H9 (cell line): ENCODE data around the gene OAS1. TPM values are rescaled to one million over a fixed set of nuclear protein-coding genes. Genes with fewer than 3 reads are reported as not detected.

Experiments used
- DNase-seq: peaks from one replicate; pipeline ENCODE4 v3.0.0-alpha.2; 2017
- H2AFZ ChIP-seq: one replicate; pipeline ENCODE4 v1.6.1; 2013; ENCODE audit warnings: mild to moderate bottlenecking, low read length, control low read depth, moderate library complexity
- H2AK5ac ChIP-seq: 2 replicates; pipeline ENCODE4 v1.6.1; 2013; ENCODE audit warnings: low read length, control low read depth, mixed read lengths; ENCODE audit not compliant: insufficient read length
- H2BK120ac ChIP-seq: one replicate; pipeline ENCODE4 v1.6.1; 2013; ENCODE audit warnings: low read depth, mild to moderate bottlenecking, low read length, control low read depth, inconsistent platforms; ENCODE audit not compliant: poor library complexity, severe bottlenecking
- H2BK12ac ChIP-seq: 2 replicates; pipeline ENCODE4 v1.6.1; 2013; ENCODE audit warnings: low read length, control low read depth, mixed read lengths, low read depth; ENCODE audit not compliant: insufficient read length
- H2BK15ac ChIP-seq: 2 replicates; pipeline ENCODE4 v1.6.1; 2013; ENCODE audit warnings: low read depth, low read length, control low read depth
- H2BK20ac ChIP-seq: one replicate; pipeline ENCODE4 v1.6.1; 2013; ENCODE audit warnings: low read depth, mild to moderate bottlenecking, low read length, control low read depth, inconsistent platforms; ENCODE audit not compliant: poor library complexity, severe bottlenecking
- H2BK5ac ChIP-seq: 2 replicates; pipeline ENCODE4 v1.6.1; 2013; ENCODE audit warnings: low read length, control low read depth, mixed read lengths; ENCODE audit not compliant: insufficient read length
- H3K14ac ChIP-seq: 2 replicates; pipeline ENCODE4 v1.6.1; 2013; ENCODE audit warnings: low read length, control low read depth; ENCODE audit not compliant: insufficient read depth
- H3K18ac ChIP-seq: 2 replicates; pipeline ENCODE4 v1.6.1; 2013; ENCODE audit warnings: low read depth, mild to moderate bottlenecking, mixed read lengths, low read length, control low read depth; ENCODE audit not compliant: insufficient read length
- H3K23ac ChIP-seq: 2 replicates; pipeline ENCODE4 v1.6.1; 2013; ENCODE audit warnings: low read length, control low read depth, mixed read lengths, low read depth; ENCODE audit not compliant: insufficient read length
- H3K23me2 ChIP-seq: 2 replicates; pipeline ENCODE4 v1.6.1; 2013; ENCODE audit warnings: low read depth, mild to moderate bottlenecking, mixed read lengths, low read length, control low read depth; ENCODE audit not compliant: insufficient read length, poor library complexity, severe bottlenecking
- H3K27ac ChIP-seq: 2 replicates; pipeline ENCODE4 v1.5.1; 2013; ENCODE audit warnings: low read length, control low read depth, mixed read lengths, low read depth; ENCODE audit not compliant: insufficient read length
- H3K27me3 ChIP-seq: 2 replicates; pipeline ENCODE4 v1.6.1; 2013; ENCODE audit warnings: low read length, control low read depth, inconsistent platforms; ENCODE audit not compliant: insufficient read depth
- H3K4ac ChIP-seq: 2 replicates; pipeline ENCODE4 v1.6.1; 2013; ENCODE audit warnings: low read depth, mild to moderate bottlenecking, control low read depth, inconsistent platforms, low read length, moderate library complexity
- H3K4me1 ChIP-seq: 2 replicates; pipeline ENCODE4 v1.6.1; 2013; ENCODE audit warnings: low read length, control low read depth, inconsistent platforms; ENCODE audit not compliant: insufficient read depth
- H3K4me2 ChIP-seq: 2 replicates; pipeline ENCODE4 v1.6.1; 2013; ENCODE audit warnings: low read length, control low read depth, mixed read lengths; ENCODE audit not compliant: insufficient read length, insufficient read depth
- H3K56ac ChIP-seq: 2 replicates; pipeline ENCODE4 v1.6.1; 2013; ENCODE audit warnings: low read depth, mild to moderate bottlenecking, mixed read lengths, low read length, control low read depth; ENCODE audit not compliant: insufficient read length
- H3K79me1 ChIP-seq: 2 replicates; pipeline ENCODE4 v1.6.1; 2013; ENCODE audit warnings: low read depth, mild to moderate bottlenecking, moderate library complexity, low read length, control low read depth, inconsistent platforms; ENCODE audit not compliant: insufficient read depth, poor library complexity, severe bottlenecking
- H3K79me2 ChIP-seq: 2 replicates; pipeline ENCODE4 v1.6.1; 2013; ENCODE audit warnings: low read length, control low read depth, inconsistent platforms; ENCODE audit not compliant: insufficient read depth
- H3K9ac ChIP-seq: 2 replicates; pipeline ENCODE4 v1.6.1; 2013; ENCODE audit warnings: low read length, control low read depth, mixed read lengths; ENCODE audit not compliant: insufficient read length; ENCODE audit errors: extremely low read depth
- H3K9me3 ChIP-seq: one replicate; pipeline ENCODE4 v1.6.1; 2013; ENCODE audit warnings: low read depth, low read length, inconsistent platforms; ENCODE audit not compliant: control insufficient read depth
- H3T11ph ChIP-seq: one replicate; pipeline ENCODE4 v1.6.1; 2013; ENCODE audit warnings: mild to moderate bottlenecking, low read length, control low read depth, inconsistent platforms
- H4K20me1 ChIP-seq: one replicate; pipeline ENCODE4 v1.6.1; 2013; ENCODE audit not compliant: control insufficient read depth, insufficient read length, insufficient read depth
- H4K5ac ChIP-seq: 2 replicates; pipeline ENCODE4 v1.6.1; 2013; ENCODE audit warnings: low read depth, mild to moderate bottlenecking, mixed read lengths, low read length, control low read depth; ENCODE audit not compliant: insufficient read length
- H4K8ac ChIP-seq: replicated peaks from 2 replicates; pipeline ENCODE4 v1.6.1; 2013; ENCODE audit warnings: low read length, control low read depth, mixed read lengths, low read depth; ENCODE audit not compliant: insufficient read length
- H4K91ac ChIP-seq: 2 replicates; pipeline ENCODE4 v1.6.1; 2013; ENCODE audit warnings: low read depth, mild to moderate bottlenecking, moderate library complexity, mixed read lengths, low read length, control low read depth; ENCODE audit not compliant: insufficient read length
- H3K27ac Mint-ChIP-seq, 3 experiments: 2 replicates in 2 of 3; 3 replicates in 1 of 3; pipeline ENCODE4 v1.8.0; 2020 to 2021; ENCODE audit warnings: mixed read lengths in 3 of 3, mild to moderate bottlenecking in 1 of 3, moderate library complexity in 1 of 3
- H3K27me3 Mint-ChIP-seq: 2 replicates; pipeline ENCODE4 v1.8.0; 2021; ENCODE audit warnings: low read depth, mild to moderate bottlenecking, moderate library complexity, mixed read lengths
- H3K36me3 Mint-ChIP-seq, 3 experiments: 2 replicates in 2 of 3; 3 replicates in 1 of 3; pipeline ENCODE4 v1.8.0; 2020 to 2021; ENCODE audit warnings: low read depth in 3 of 3, mixed read lengths in 3 of 3; ENCODE audit not compliant: insufficient read depth in 1 of 3
- H3K4me1 Mint-ChIP-seq, 2 experiments: 2 replicates each; pipeline ENCODE4 v1.8.0; 2020; ENCODE audit warnings: mixed read lengths in 2 of 2
- H3K4me3 Mint-ChIP-seq, 2 experiments: 2 replicates in 1 of 2; 3 replicates in 1 of 2; pipeline ENCODE4 v1.8.0; 2020 to 2021; ENCODE audit warnings: mild to moderate bottlenecking in 2 of 2, mixed read lengths in 2 of 2, moderate library complexity in 1 of 2
- H3K9me3 Mint-ChIP-seq, 2 experiments: 2 replicates in 1 of 2; 3 replicates in 1 of 2; pipeline ENCODE4 v1.8.0; 2020; ENCODE audit warnings: mild to moderate bottlenecking in 2 of 2, mixed read lengths in 2 of 2, moderate library complexity in 1 of 2
- WGBS: extraction: QIAGEN DNeasy Blood & Tissue Kit; methylation state at CpG from one replicate; pipeline ENCODE4 v1.1.7; 2013; ENCODE audit warnings: missing lambda C conversion rate, low lambda C conversion rate, mixed read lengths; ENCODE audit not compliant: insufficient read length; ENCODE audit errors: extremely low coverage; 5-methylcytosine and 5-hydroxymethylcytosine counted together
- total RNA-seq: library from RNA; stranded (reverse); gene quantifications from 2 replicates; pipeline ENCODE4 v1.2.1, GENCODE V29; 2021
- TF ChIP-seq, protein P1 (sequence below): fragments of 200-600 bp; sonication (generic); conservative IDR thresholded peaks from 3 replicates; pipeline ENCODE4 v1.8.0; 2021; ENCODE audit warnings: antibody characterized with exemption, mild to moderate bottlenecking

Gene OAS1
- total RNA-seq, 1 experiment from 2014 or later: not detected

DNA sequence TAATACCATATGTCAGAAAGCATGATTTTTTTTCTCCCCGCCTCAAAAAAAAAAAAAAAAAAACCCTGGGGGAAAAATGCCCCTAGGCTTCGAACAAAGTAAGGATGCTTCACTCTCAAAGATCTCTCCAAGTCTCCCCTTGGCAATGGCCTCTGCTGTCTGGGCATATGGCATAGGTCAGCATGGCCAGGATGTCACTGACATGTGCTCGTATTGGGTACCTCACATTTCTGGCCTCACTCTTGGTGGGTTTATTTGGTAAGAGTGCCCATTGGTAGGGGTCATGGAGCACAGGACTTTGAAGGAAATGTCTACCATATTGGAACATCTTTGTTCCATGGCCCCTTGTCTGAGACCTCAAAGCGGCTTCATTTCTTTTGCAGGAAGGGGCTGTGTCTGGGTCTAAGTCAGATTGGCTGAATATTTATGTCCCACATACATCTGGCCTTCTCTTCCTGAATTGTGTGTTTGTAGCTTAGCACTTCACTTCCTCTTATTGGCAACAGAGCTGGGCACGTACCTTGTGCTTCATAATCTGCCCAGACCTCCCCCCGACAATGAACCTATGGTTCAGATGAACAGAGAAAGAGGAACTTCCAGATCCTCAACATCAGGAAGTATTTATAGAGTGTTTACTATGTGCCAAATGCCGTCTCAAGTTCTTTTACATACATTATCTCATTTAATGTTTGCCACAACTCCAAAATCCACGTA lies 36.3 kb upstream of the OAS1 start:
- no peak overlapping the region for H3K9ac ChIP-seq
- no peak overlapping the region for H3K23ac ChIP-seq
- H3K14ac ChIP-seq: no peak overlapping the region
- no peaks in the 10 kb centered on the region for H3K79me2 ChIP-seq
- H2AK5ac ChIP-seq: no peak overlapping the region
- no peak overlapping the region for H3K56ac ChIP-seq
- no peak overlapping the region for H2BK12ac ChIP-seq
- H4K91ac ChIP-seq: no peak overlapping the region
- no peak overlapping the region for H3T11ph ChIP-seq
- H2AFZ ChIP-seq: no peak overlapping the region
- H3K4me1 ChIP-seq: no peaks in the 10 kb centered on the region
- H3K18ac ChIP-seq: no peak overlapping the region
- no peak for DNase-seq
- H2BK120ac ChIP-seq: no peak overlapping the region
- no peak overlapping the region for H3K27ac ChIP-seq
- H2BK15ac ChIP-seq: no peak overlapping the region
- no peak overlapping the region for H3K4me2 ChIP-seq
- H3K27ac Mint-ChIP-seq: no peak overlapping the region
- H2BK20ac ChIP-seq: no peak overlapping the region
- no peaks in the 10 kb centered on the region for H3K23me2 ChIP-seq
- peaks cover 42% of the 10 kb centered on the region for H3K27me3 Mint-ChIP-seq
- H3K9me3 Mint-ChIP-seq: no peaks in the 10 kb centered on the region; a peak in 1 of 5 replicates
- no peaks in the 10 kb centered on the region for H4K20me1 ChIP-seq
- H3K79me1 ChIP-seq: no peaks in the 10 kb centered on the region
- no peak overlapping the region for H2BK5ac ChIP-seq
- no peak overlapping the region for H3K4me3 Mint-ChIP-seq
- no peak overlapping the region for H3K4ac ChIP-seq
- no peak overlapping the region for H4K5ac ChIP-seq
- no peaks in the 10 kb centered on the region; a peak in 1 of 7 replicates for H3K36me3 Mint-ChIP-seq
- WGBS: no CpG with 5 or more reads among the region's 8 CpGs
- H4K8ac ChIP-seq: no peak overlapping the region
- 0 out of 4 replicates have a peak, but pooled peaks cover 3 to 5% of the 10 kb centered on the region in 2 experiments for H3K4me1 Mint-ChIP-seq
- TF ChIP-seq, protein P1, sequence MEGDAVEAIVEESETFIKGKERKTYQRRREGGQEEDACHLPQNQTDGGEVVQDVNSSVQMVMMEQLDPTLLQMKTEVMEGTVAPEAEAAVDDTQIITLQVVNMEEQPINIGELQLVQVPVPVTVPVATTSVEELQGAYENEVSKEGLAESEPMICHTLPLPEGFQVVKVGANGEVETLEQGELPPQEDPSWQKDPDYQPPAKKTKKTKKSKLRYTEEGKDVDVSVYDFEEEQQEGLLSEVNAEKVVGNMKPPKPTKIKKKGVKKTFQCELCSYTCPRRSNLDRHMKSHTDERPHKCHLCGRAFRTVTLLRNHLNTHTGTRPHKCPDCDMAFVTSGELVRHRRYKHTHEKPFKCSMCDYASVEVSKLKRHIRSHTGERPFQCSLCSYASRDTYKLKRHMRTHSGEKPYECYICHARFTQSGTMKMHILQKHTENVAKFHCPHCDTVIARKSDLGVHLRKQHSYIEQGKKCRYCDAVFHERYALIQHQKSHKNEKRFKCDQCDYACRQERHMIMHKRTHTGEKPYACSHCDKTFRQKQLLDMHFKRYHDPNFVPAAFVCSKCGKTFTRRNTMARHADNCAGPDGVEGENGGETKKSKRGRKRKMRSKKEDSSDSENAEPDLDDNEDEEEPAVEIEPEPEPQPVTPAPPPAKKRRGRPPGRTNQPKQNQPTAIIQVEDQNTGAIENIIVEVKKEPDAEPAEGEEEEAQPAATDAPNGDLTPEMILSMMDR: no peak
- no peaks in the 10 kb centered on the region for H3K9me3 ChIP-seq
- no peaks in the 10 kb centered on the region for H3K27me3 ChIP-seq
